CD8-positive, alpha-beta memory T cell (primary cell): Measurements from ENCODE around the gene HNRNPUL2. TPM values are rescaled to one million over a fixed set of nuclear protein-coding genes. Genes with fewer than 3 reads are reported as not detected.

Source experiments
- CTCF ChIA-PET: fragments of 350-600 bp; sonication (Branson Sonifier 250); formaldehyde crosslinking; loops from one replicate; lab custom pipeline; 2021; ENCODE audit warnings: antibody characterized with exemption; lab: Charles Lee
- POLR2A ChIA-PET: fragments of 350-600 bp; sonication (Branson Sonifier 250); formaldehyde crosslinking; loops from one replicate; lab custom pipeline; 2021; ENCODE audit warnings: antibody characterized with exemption; lab: Charles Lee
- DNase-seq, 5 donors: peaks; one replicate each; pipeline versions ENCODE4 v3.0.0 to v3.0.0-alpha.2; 2020 to 2022; ENCODE audit warnings: mixed read lengths in 1 of 5
- H3K27ac ChIP-seq: one replicate; pipeline ENCODE4 v1.7.0; 2013; ENCODE audit warnings: low read depth, mild to moderate bottlenecking, low read length, moderate library complexity
- H3K27me3 ChIP-seq: 2 replicates; pipeline ENCODE4 v1.7.0; 2013; ENCODE audit warnings: low read length, mild to moderate bottlenecking; ENCODE audit not compliant: insufficient read depth, poor library complexity, severe bottlenecking
- H3K36me3 ChIP-seq: 2 replicates; pipeline ENCODE4 v1.7.0; 2013; ENCODE audit warnings: mild to moderate bottlenecking, low read length, moderate library complexity; ENCODE audit not compliant: insufficient read depth
- H3K4me1 ChIP-seq: 2 replicates; pipeline ENCODE4 v1.7.0; 2013; ENCODE audit warnings: mild to moderate bottlenecking, low read length, moderate library complexity; ENCODE audit not compliant: insufficient read depth
- H3K4me3 ChIP-seq: 2 replicates; pipeline ENCODE4 v1.7.0; 2013; ENCODE audit warnings: mild to moderate bottlenecking, low read length
- H3K9me3 ChIP-seq: 2 replicates; pipeline ENCODE4 v1.7.0; 2013; ENCODE audit warnings: mild to moderate bottlenecking, low read length
- H3K27ac Mint-ChIP-seq, 8 donors: one replicate each; pipeline ENCODE4 v1.8.0; 2020 to 2021; ENCODE audit warnings: mixed read lengths in 8 of 8, mild to moderate bottlenecking in 6 of 8, inconsistent platforms in 3 of 8, moderate library complexity in 3 of 8
- H3K27me3 Mint-ChIP-seq, 2 donors: one replicate each; pipeline ENCODE4 v1.8.0; 2020 to 2021; ENCODE audit warnings: mixed read lengths in 2 of 2, mild to moderate bottlenecking in 1 of 2, moderate library complexity in 1 of 2
- H3K36me3 Mint-ChIP-seq, 3 donors: one replicate each; pipeline ENCODE4 v1.8.0; 2020 to 2021; ENCODE audit warnings: mixed read lengths in 3 of 3, inconsistent platforms in 1 of 3, mild to moderate bottlenecking in 1 of 3
- H3K4me1 Mint-ChIP-seq, 3 donors: one replicate each; pipeline ENCODE4 v1.8.0; 2020 to 2021; ENCODE audit warnings: mixed read lengths in 3 of 3, inconsistent platforms in 1 of 3, mild to moderate bottlenecking in 1 of 3
- H3K4me3 Mint-ChIP-seq, 7 donors: one replicate each; pipeline ENCODE4 v1.8.0; 2020 to 2021; ENCODE audit warnings: mixed read lengths in 7 of 7, mild to moderate bottlenecking in 6 of 7, moderate library complexity in 4 of 7, inconsistent platforms in 2 of 7
- H3K9me3 Mint-ChIP-seq, 5 donors: one replicate each; pipeline ENCODE4 v1.8.0; 2020 to 2022; ENCODE audit warnings: mixed read lengths in 5 of 5, mild to moderate bottlenecking in 3 of 5, moderate library complexity in 2 of 5, inconsistent platforms in 1 of 5
- polyA plus RNA-seq: library from polyadenylated mRNA; unstranded; fragments of 300-500 nt; fragmentation: Illumina TruSeq; gene quantifications from one replicate; pipeline ENCODE4 v1.2.3, GENCODE V29; 2021
- total RNA-seq, 2 experiments: library from RNA; stranded (reverse); gene quantifications; one replicate each; pipeline ENCODE4 v1.2.3, GENCODE V29; 2021

Gene HNRNPUL2
- total and polyA plus RNA-seq, 3 experiments from 2014 or later: 3.3 to 64.3 (median 58.7) TPM

- H3K27ac ChIP-seq: no peak overlapping the region
- POLR2A ChIA-PET: interaction anchor here (1.2 to 1.7 kb wide), 2 partner anchors 12 to 43 kb away, joined by 3 to 6 read pairs; partner anchors contain the start of genes HNRNPUL2 and LBHD1
- H3K27me3 ChIP-seq: no peaks in the 10 kb centered on the region
- no peak for DNase-seq
- peak overlapping the region in 7 of 8 donors; percentile 30 to 87 (median 57) for H3K27ac Mint-ChIP-seq
- peaks cover 23 to 90% (median 25%) of the 10 kb centered on the region in 3 donors for H3K36me3 Mint-ChIP-seq
- peaks cover 69% of the 10 kb centered on the region for H3K36me3 ChIP-seq
- no peaks in the 10 kb centered on the region for H3K9me3 Mint-ChIP-seq
- peak overlapping the region in 1 of 7 donors; percentile 50 for H3K4me3 Mint-ChIP-seq
- H3K4me1 ChIP-seq: peaks cover 7% of the 10 kb centered on the region
- no peaks in the 10 kb centered on the region for H3K9me3 ChIP-seq
- CTCF ChIA-PET: interaction anchor here (1.3 to 2.3 kb wide), 2 partner anchors 9 to 12 kb away, joined by 3 to 7 read pairs; partner anchors contain the start of gene HNRNPUL2
- peaks cover 29 to 56% (median 38%) of the 10 kb centered on the region in 3 donors for H3K4me1 Mint-ChIP-seq
- H3K4me3 ChIP-seq: no peak overlapping the region
- H3K27me3 Mint-ChIP-seq: no peaks in the 10 kb centered on the region
These were observed 11.8 kb downstream of the HNRNPUL2 start for GRCh38 chr11:62715150-62716130.

- Histone ChIP-seq H3K9me3 (no peaks in the 10 kb centered on the region), H3K27me3 (no peaks in the 10 kb centered on the region), H3K4me1 (peaks cover 19% of the 10 kb centered on the region), H3K36me3 (peaks cover 56% of the 10 kb centered on the region), H3K4me3 (no peak overlapping the region), H3K27ac (no peak overlapping the region)
- H3K27ac Mint-ChIP-seq: peak overlapping the region in 6 of 8 donors; percentile 13 to 75 (median 58)
- DNase-seq: no peak
- H3K27me3 Mint-ChIP-seq: no peaks in the 10 kb centered on the region
- H3K4me1 Mint-ChIP-seq: peaks cover 40 to 62% (median 44%) of the 10 kb centered on the region in 3 donors
- H3K4me3 Mint-ChIP-seq: no peak overlapping the region
- peaks cover 13 to 84% (median 18%) of the 10 kb centered on the region in 3 donors for H3K36me3 Mint-ChIP-seq
- CTCF ChIA-PET: interaction anchor here (1.1 to 1.4 kb wide), 2 partner anchors 48 to 121 kb away, joined by 3 read pairs; partner anchors contain the start of genes C11orf98 and CSKMT
- H3K9me3 Mint-ChIP-seq: no peaks in the 10 kb centered on the region
- POLR2A ChIA-PET: interaction anchor here (0.6 kb wide), 1 partner anchor 30 kb away, joined by 3 read pairs; no protein-coding TSS in a partner anchor
These were observed 13.9 kb downstream of the HNRNPUL2 start for GRCh38 chr11:62713343-62713742.

GRCh38 chr11:62712861-62713260 lies 14.4 kb downstream of the HNRNPUL2 start:
- H3K27me3 Mint-ChIP-seq: no peaks in the 10 kb centered on the region
- H3K4me3 Mint-ChIP-seq: peak overlapping the region in 2 of 7 donors; percentile 23 to 57
- ChIA-PET POLR2A (interaction anchor here (0.6 kb wide), 1 partner anchor 29 kb away, joined by 3 read pairs; no protein-coding TSS in a partner anchor), CTCF (interaction anchor here (1.4 kb wide), 1 partner anchor 48 kb away, joined by 3 read pairs; the partner anchor contains the start of genes C11orf98 and CSKMT)
- DNase-seq: no peak
- Histone ChIP-seq H3K27ac (no peak overlapping the region), H3K36me3 (peaks cover 51% of the 10 kb centered on the region), H3K9me3 (no peaks in the 10 kb centered on the region), H3K27me3 (no peaks in the 10 kb centered on the region), H3K4me1 (peaks cover 24% of the 10 kb centered on the region), H3K4me3 (no peak overlapping the region)
- peak overlapping the region in 7 of 8 donors; percentile 13 to 81 (median 61) for H3K27ac Mint-ChIP-seq
- H3K9me3 Mint-ChIP-seq: no peaks in the 10 kb centered on the region
- H3K4me1 Mint-ChIP-seq: peaks cover 41 to 63% (median 42%) of the 10 kb centered on the region in 3 donors
- H3K36me3 Mint-ChIP-seq: peaks cover 8 to 80% (median 14%) of the 10 kb centered on the region in 3 donors

GRCh38 chr11:62712276-62712812 lies 14.9 kb downstream of the HNRNPUL2 start:
- peaks cover 29% of the 10 kb centered on the region for H3K4me1 ChIP-seq
- Mint-ChIP-seq H3K36me3 (peaks cover 7 to 75% (median 13%) of the 10 kb centered on the region in 3 donors), H3K4me3 (peak overlapping the region in 2 of 7 donors; percentile 23 to 57), H3K9me3 (no peaks in the 10 kb centered on the region), H3K27ac (peak overlapping the region in 7 of 8 donors; percentile 13 to 93 (median 63)), H3K4me1 (peaks cover 43 to 63% (median 43%) of the 10 kb centered on the region in 3 donors), H3K27me3 (no peaks in the 10 kb centered on the region)
- no peaks in the 10 kb centered on the region for H3K9me3 ChIP-seq
- POLR2A ChIA-PET: interaction anchor here (0.6 to 1.0 kb wide), 2 partner anchors 29 to 88 kb away, joined by 3 read pairs; no protein-coding TSS in a partner anchor
- no peak overlapping the region for H3K4me3 ChIP-seq
- CTCF ChIA-PET: interaction anchor here (1.4 kb wide), 1 partner anchor 47 kb away, joined by 3 read pairs; the partner anchor contains the start of genes C11orf98 and CSKMT
- no peak overlapping the region for H3K27ac ChIP-seq
- H3K27me3 ChIP-seq: no peaks in the 10 kb centered on the region
- peaks cover 46% of the 10 kb centered on the region for H3K36me3 ChIP-seq
- no peak for DNase-seq

- peaks cover 48% of the 10 kb centered on the region for H3K4me1 ChIP-seq
- no peaks in the 10 kb centered on the region for H3K9me3 Mint-ChIP-seq
- peaks cover 0 to 51% (median 3%) of the 10 kb centered on the region in 3 donors for H3K36me3 Mint-ChIP-seq
- H3K4me1 Mint-ChIP-seq: peaks cover 49 to 70% (median 62%) of the 10 kb centered on the region in 3 donors
- no peaks in the 10 kb centered on the region for H3K27me3 ChIP-seq
- peak in 1 of 5 donors; percentile 12 for DNase-seq
- H3K4me3 ChIP-seq: peak overlapping the region; percentile 91
- ChIA-PET CTCF (interaction anchor here (1.1 to 3.4 kb wide), 6 partner anchors 9 to 77 kb away, joined by 3 to 15 read pairs (median 8); partner anchors contain the start of genes HNRNPUL2, LBHD1, TMEM179B and TTC9C), POLR2A (interaction anchor here (0.6 to 4.9 kb wide), 18 partner anchors 9 to 171 kb away, joined by 3 to 42 read pairs (median 8); partner anchors contain the start of genes B3GAT3, C11orf98, CSKMT and HNRNPUL2)
- H3K27ac Mint-ChIP-seq: peak overlapping the region; percentile 91 to 99 (median 98)
- H3K9me3 ChIP-seq: no peaks in the 10 kb centered on the region
- H3K27me3 Mint-ChIP-seq: no peaks in the 10 kb centered on the region
- H3K4me3 Mint-ChIP-seq: peak overlapping the region; percentile 89 to 100 (median 93)
- peak overlapping the region; percentile 88 for H3K27ac ChIP-seq
- peaks cover 25% of the 10 kb centered on the region for H3K36me3 ChIP-seq
These were observed 17.3 kb downstream of the HNRNPUL2 start for GRCh38 chr11:62710001-62710345.

- Histone ChIP-seq H3K36me3 (peaks cover 21% of the 10 kb centered on the region), H3K4me1 (peaks cover 48% of the 10 kb centered on the region), H3K27me3 (no peaks in the 10 kb centered on the region), H3K4me3 (peak overlapping the region; percentile 91), H3K27ac (peak overlapping the region; percentile 88), H3K9me3 (no peaks in the 10 kb centered on the region)
- Mint-ChIP-seq H3K9me3 (no peaks in the 10 kb centered on the region), H3K4me3 (peak overlapping the region; percentile 89 to 100 (median 93)), H3K36me3 (peaks cover 0 to 46% (median 3%) of the 10 kb centered on the region in 3 donors), H3K27ac (peak overlapping the region; percentile 91 to 99 (median 98)), H3K27me3 (no peaks in the 10 kb centered on the region), H3K4me1 (peaks cover 49 to 70% (median 62%) of the 10 kb centered on the region in 3 donors)
- DNase-seq: peak; percentile 91 to 99 (median 96)
- ChIA-PET CTCF (interaction anchor here (0.6 to 3.4 kb wide), 11 partner anchors 10 to 154 kb away, joined by 3 to 15 read pairs (median 4); partner anchors contain the start of genes HNRNPUL2, LBHD1, TMEM179B and TTC9C), POLR2A (interaction anchor here (0.6 to 4.9 kb wide), 24 partner anchors 9 to 172 kb away, joined by 3 to 42 read pairs (median 5); partner anchors contain the start of genes B3GAT3, C11orf98, CSKMT and HNRNPUL2)
These were observed 17.8 kb downstream of the HNRNPUL2 start for GRCh38 chr11:62709247-62710000.
